SH-SY5Y (cell line): ENCODE results near the gene OSTF1.

Experiments
- GATA2 ChIP-seq: IDR thresholded peaks from 2 replicates; pipeline ENCODE4 v1.6.1; 2011; ENCODE audit warnings: mild to moderate bottlenecking, low read depth, low read length
- GATA3 ChIP-seq: IDR thresholded peaks from 2 replicates; pipeline ENCODE4 v1.6.1; 2011; ENCODE audit warnings: low read depth, mild to moderate bottlenecking, low read length, moderate library complexity

DNA sequence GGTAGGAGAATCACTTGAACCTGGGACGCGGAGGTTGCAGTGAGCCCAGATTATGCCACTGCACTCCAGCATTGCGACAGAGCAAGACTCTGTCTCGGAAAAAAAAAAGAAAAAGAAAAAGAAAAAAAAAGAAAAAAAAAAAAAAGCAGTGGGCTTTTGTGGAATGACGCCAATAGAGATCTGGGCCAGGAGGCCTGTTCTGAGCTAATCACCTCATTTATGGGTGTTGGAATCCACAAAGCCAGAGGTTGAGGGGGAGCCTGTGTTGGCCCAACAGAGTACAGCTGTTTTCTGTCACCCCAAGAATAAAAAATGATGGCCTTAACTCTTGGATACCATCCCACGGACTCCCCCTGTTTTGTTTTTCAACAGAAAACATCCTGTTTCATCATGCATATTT, 18.5 kb downstream of the OSTF1 start:
- TF ChIP-seq GATA2 (no peak), GATA3 (no peak)
